ENCODE measurements around the gene KCNJ1.

- TF ChIP-seq POLR2AphosphoS5 (IDR thresholded peaks at IDR 0.05) (no peak), CTCF (IDR thresholded peaks at IDR 0.05 in 8 of 11, conservative IDR thresholded peaks at IDR 0.05 in 3 of 11) (no peak)
Measured at GRCh38 chr11:128830290-128831173, 36.6 kb downstream of the KCNJ1 start.
